ENCODE measurements around the gene LGALS9.

Gene LGALS9

DNA sequence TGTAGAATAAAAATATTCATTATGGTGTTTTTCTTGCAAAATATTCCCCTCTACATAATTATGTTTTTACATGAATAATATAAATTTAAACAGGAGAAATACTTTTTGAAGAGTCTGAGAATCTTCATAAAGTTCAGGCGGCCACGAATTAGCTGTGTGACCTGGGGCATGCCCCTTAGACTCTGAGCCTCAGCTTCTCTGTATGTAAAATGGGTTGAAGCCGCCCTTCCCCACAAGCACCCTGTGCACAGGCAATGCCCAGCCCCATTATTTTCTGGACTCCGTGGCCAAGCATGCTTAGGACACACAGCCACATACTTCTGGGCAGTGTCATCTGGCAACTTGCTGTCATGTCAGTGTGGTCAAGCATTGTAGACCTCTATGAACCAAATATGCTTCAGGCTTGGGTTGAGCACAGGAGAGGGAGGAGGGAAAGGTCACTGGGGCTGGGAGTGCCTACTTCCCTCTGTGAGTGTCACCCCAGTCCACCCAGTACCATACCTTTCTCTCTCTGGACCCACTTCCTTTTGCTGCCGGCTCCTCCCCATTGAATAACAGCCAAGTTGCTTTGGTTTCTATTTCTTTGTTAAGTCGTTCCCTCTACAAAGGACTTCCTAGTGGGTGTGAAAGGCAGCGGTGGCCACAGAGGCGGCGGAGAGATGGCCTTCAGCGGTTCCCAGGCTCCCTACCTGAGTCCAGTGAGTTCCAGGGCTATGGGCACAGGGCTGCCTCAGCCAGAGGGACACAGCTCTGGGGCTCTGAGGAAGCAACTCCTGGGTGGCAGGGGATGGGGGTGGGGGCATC lies at the start of gene LGALS9:
Gene LGALS9, plus strand, starts transcription at position 582 of the 804 bp plus-strand sequence. Its CDS starts 78 bp downstream, at position 660.
- no peak for FAIRE-seq

DNA sequence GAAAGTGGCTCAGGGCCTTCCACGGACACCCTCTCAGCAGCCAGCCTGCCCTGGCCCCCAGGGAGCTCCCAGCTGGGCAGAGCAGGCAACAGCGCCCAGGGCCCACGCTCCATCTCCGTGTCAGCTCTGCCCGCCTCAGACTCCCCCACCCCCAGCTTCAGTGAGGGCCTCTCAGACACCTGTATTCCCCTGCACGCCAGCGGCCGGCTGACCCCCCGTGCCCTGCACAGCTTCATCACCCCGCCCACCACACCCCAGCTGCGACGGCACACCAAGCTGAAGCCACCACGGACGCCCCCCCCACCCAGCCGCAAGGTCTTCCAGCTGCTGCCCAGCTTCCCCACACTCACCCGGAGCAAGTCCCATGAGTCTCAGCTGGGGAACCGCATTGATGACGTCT lies 48.3 kb upstream of the LGALS9 start:
- FAIRE-seq, result no peak

- no peak for FAIRE-seq
Measured at GRCh38 chr17:27585153-27585681, 45.8 kb upstream of the LGALS9 start.

DNA sequence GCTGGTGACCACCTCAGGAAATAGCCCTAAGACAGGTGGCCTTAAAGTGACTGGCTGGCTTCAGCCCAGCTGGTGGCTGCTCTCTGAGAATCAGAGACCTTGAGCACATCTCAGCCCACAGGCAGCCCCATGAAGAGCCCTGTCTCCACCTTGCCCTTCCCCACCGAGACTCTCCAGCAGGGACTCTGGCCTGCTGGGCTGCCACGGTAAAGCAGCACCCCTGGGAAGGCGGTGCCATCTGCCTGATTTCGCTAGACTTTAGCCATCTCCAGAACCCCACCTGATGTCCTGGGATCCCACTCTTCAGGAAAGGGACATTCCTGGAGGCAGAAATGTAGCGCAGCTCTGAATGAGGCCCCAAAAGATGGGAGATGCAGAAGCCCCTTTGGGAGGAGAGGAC lies 45.2 kb upstream of the LGALS9 start:
- FAIRE-seq, result no peak

DNA sequence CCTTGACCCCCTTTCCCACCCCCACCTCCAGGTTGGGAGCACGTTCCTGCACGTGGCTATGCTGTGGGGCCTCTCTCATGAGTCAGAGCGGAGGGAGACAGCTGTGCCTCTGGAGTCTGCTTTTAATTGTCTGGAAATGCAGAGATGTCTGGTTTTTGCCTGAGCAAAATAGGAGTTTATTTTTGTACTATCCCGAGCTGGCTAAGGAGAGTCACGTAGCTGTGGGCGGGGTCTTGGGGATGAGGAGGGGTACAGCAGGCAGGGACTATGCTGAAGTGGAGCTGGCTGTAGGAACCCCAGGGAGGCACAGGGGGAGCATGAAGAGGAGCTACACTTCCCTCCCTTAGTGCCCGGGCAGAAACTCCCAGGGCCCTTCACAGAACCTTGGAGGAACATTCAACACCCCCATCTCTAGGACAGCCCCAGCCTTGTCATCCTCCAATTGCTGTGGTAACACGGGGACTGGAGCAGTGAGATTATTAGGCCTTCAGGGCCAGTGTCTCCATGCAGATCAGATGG lies 44.7 kb upstream of the LGALS9 start:
- FAIRE-seq, result no peak

GRCh38 chr17:27588354-27588753 lies 42.6 kb upstream of the LGALS9 start:
- no peak for FAIRE-seq

- FAIRE-seq, result no peak
Measured at GRCh38 chr17:27590864-27591263, 40.1 kb upstream of the LGALS9 start.

- no peak for FAIRE-seq
Measured at GRCh38 chr17:27591986-27592385, 39.0 kb upstream of the LGALS9 start.

DNA sequence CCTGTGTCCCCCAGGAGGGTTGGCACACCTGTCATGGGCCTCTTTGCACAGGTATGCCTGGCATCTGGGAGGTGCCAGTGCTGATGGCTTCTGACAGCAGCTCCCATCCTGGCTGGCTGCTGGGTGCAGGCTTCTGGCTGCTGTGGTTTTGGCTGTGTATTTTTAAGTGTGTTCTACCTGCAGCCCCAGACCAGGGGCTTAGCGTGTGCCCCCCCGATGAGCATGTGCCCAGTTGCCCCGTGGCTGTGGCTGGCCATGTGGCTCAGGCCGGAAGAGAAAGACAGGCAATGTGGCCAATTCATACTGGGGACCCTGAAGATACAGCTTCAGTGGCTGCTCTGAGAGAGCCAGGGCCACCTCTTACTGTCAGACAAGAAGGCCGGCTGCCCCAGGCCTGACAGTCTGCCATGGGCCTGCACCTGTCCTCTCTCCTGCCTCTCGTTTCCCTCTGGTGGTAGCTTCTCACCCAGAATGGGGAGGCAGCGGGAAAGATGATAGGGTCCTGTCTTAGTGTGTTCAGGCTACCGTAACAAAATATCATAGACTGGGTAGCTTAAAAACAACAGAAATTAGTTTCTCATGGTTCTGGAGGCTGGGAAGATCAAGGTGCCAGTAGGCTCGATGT lies 37.6 kb upstream of the LGALS9 start:
- FAIRE-seq, result no peak

GRCh38 chr17:27593857-27594255 lies 37.1 kb upstream of the LGALS9 start:
- FAIRE-seq, result no peak

GRCh38 chr17:27595208-27595607 lies 35.8 kb upstream of the LGALS9 start:
- FAIRE-seq, result no peak

DNA sequence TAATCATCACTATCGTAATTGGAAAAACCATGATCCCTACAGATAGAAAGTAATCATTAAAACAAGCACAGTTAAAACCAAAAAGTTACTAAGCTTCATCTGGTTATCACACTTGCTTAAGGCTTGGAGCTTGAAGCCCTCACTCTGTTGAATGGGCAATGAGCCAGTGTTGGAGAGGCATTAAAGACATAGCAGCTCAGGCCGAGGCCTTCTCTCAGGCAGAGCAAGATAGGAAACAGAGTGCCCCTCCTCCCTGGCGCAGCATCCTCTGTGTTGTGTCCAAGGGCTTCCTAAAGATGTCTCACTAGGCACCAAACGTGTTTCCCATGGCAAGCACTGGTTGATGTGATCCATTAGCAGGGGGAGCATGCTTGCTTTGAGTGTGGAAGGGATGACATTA lies 34.9 kb upstream of the LGALS9 start:
- no peak for FAIRE-seq

GRCh38 chr17:27596566-27597187 lies 34.3 kb upstream of the LGALS9 start:
- FAIRE-seq, result no peak

- FAIRE-seq, result no peak
Measured at GRCh38 chr17:27597188-27597580, 33.8 kb upstream of the LGALS9 start.

- no peak for FAIRE-seq
Measured at GRCh38 chr17:27597783-27598320, 33.1 kb upstream of the LGALS9 start.

DNA sequence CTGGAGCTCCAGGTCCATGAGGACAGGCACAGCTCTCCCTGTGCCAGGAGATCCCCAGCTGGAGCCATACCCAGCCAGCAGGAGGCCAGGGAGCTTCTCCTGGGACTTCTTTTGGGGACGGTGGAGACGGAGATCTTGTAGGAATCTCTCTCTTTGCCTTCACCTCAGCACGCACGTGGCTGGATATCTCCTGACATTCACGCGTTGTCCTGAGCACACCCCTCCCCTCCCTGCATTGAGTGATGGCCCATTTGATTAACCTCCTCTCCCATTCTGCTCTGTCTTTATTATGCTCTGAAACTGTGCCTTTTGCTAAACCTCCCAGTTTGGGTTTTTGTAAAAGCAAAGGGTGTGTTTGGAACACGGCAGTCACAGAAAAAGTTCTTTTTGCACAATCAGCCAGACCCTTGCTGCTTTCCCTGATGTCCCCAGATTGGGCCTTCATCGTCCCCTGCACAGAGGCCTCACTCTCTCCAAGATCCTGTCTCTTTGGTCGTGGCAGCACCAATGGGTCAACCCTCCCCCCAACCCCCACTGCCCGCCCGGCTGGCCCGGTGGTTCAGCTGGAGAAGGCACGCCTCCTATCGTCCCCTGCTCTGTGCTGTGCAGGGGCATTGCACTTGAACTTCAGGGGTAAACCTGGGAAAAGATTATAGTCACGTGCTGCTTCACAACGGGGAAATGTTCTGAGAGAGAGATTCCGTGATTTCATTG lies 32.5 kb upstream of the LGALS9 start:
- FAIRE-seq, result no peak

DNA sequence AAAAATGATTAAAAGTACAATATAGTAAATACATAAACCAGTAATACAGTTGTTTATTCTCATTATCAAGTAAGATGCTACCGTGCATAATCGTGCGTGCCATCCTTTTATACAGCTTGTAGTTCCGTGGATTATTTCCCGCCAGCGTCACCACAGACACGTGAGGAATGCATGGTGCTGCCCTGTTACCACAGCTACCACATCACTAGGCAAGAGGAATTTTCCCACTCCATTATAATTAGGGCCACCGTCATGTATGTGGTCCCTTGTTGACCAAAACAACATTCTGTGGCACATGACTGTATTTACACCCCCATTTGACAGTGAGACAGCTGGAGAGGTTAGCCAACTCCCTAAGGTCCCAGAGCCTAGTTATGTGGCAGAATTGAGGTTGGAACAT lies 30.5 kb upstream of the LGALS9 start:
- FAIRE-seq, result no peak

GRCh38 chr17:27601069-27601974 lies 29.7 kb upstream of the LGALS9 start:
- peak; percentile 85 for FAIRE-seq

DNA sequence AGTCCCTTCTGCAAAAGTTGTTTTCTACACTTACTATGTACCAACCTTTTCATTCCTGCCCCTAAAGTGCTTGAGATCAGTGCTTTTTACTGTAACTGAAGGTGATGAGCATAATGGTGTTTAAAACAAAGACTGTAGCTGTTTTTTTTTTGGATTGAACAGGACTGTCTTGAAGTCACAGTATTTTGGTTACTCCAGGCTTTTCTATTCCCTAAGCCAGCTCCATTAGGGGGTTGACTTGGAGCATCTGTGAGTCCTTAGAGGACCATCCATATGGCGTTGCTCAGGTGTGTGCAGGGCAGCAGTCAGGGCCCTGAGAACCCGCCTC lies 29.0 kb upstream of the LGALS9 start:
- no peak for FAIRE-seq

DNA sequence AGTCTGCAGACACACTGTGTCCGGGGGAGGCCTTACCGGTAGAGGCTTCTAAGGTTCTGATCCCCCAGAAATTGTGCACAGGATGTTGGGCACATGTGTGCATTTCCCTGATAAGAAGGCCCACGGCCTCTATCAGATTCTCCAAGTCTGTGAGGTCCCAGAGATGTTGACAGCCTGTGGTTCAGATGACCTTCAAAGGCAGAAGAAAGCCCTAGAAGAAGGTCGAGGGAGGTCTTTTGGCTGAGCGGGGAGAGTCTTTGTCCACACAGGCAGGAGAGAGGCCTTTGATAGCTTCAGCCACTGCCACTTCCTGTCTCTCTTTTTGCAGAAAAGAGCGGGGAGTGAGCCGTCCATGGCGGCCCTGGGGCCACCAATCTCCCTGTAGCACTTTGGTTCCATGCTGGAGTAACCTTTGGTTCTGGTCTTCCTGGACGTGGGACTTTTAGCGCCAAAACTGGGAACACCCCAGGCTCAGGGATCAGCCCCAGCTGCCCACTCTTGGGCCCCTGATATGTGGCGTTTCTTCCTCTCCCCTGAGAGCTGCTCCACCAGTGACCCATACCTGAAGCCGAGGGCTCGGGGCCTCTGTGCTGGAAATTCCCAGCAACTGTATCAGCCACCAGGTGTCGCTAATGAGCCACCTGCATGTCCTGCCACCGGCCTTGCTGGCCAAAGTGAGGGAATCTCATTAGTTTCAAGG lies 28.1 kb upstream of the LGALS9 start:
- FAIRE-seq, result no peak

- FAIRE-seq, result no peak
Measured at GRCh38 chr17:27603421-27603770, 27.6 kb upstream of the LGALS9 start.

All from G401.6 (cell line).